ENCODE data around the gene RNU6-1. TPM values are rescaled to one million over a fixed set of nuclear protein-coding genes. Genes with fewer than 3 reads are reported as not detected.

The RNU6-1 gene
- total RNA-seq (2022) (not detected in 2 replicates), Bru-seq, nascent RNA (not detected), BruChase-seq, experiment 1, labeled RNA remaining after a 6-hour chase (not detected), BruChase-seq, experiment 2, labeled RNA remaining after a 2-hour chase (not detected)
- long read RNA-seq, partial matches to known transcripts: 0 of 1 reads
- long read RNA-seq, other reads (novel, unspliced or antisense): 0 of 1 reads

GRCh38 chr15:67839929-67840748, at the start of gene RNU6-1:
TSS of gene RNU6-1 (minus strand) at chr15:67840045.
- no peaks in the 10 kb centered on the region for H3K9me3 Mint-ChIP-seq (ENCODE audit: unreplicated experiment)
- TF ChIP-seq CTCF (IDR thresholded peaks at IDR 0.05; ENCODE audit: unreplicated experiment): no peak
- H3K4me3 Mint-ChIP-seq (ENCODE audit: unreplicated experiment): peak within 1 kb of the TSS; percentile 81
- peaks cover 13% of the 10 kb centered on the region for H3K36me3 Mint-ChIP-seq (ENCODE audit: insufficient read depth, unreplicated experiment)
- ChIA-PET POLR2A (interaction anchor here (0.6 to 2.0 kb wide), 6 partner anchors 11 to 853 kb away, joined by 3 to 5 read pairs (median 3); partner anchors contain the start of gene CLN6), CTCF (interaction anchor here (0.7 kb wide), 1 partner anchor 122 kb away, joined by 5 read pairs; no protein-coding TSS in a partner anchor)
- peak; percentile 87 for DNase-seq (ENCODE audit: unreplicated experiment)
- BruUV-seq (replicated peaks): TSS peak; percentile 77
- H3K4me1 Mint-ChIP-seq (ENCODE audit: insufficient read depth, unreplicated experiment): no peaks in the 10 kb centered on the region
- intact Hi-C loops (cut with micrococcal nuclease): loop anchor here (1.0 to 10.0 kb wide), 4 partner anchors 158 to 775 kb away; partner anchors contain the start of gene SMAD3
- H3K27ac Mint-ChIP-seq (ENCODE audit: low read depth, unreplicated experiment): peak within 1 kb of the TSS; percentile 94
- no peaks in the 10 kb centered on the region for H3K27me3 Mint-ChIP-seq (ENCODE audit: insufficient read depth, unreplicated experiment)

GRCh38 chr15:67887776-67888175, 47.9 kb upstream of the RNU6-1 start:
- no peaks in the 10 kb centered on the region for H3K27me3 Mint-ChIP-seq (ENCODE audit: insufficient read depth, unreplicated experiment)
- H3K9me3 Mint-ChIP-seq (ENCODE audit: unreplicated experiment): peaks cover 30% of the 10 kb centered on the region
- H3K36me3 Mint-ChIP-seq (ENCODE audit: insufficient read depth, unreplicated experiment): no peaks in the 10 kb centered on the region
- DNase-seq (ENCODE audit: unreplicated experiment): no peak
- peaks cover 26% of the 10 kb centered on the region for H3K4me1 Mint-ChIP-seq (ENCODE audit: insufficient read depth, unreplicated experiment)
- CTCF ChIA-PET: interaction anchor here (0.6 to 1.0 kb wide), 3 partner anchors 10 to 30 kb away, joined by 3 to 4 read pairs (median 3); no protein-coding TSS in a partner anchor
- no peak overlapping the region for H3K4me3 Mint-ChIP-seq (ENCODE audit: unreplicated experiment)
- POLR2A ChIA-PET: no interaction called here
- TF ChIP-seq CTCF (IDR thresholded peaks at IDR 0.05; ENCODE audit: unreplicated experiment): no peak
- intact Hi-C loops (cut with micrococcal nuclease): no loop called here
- BruUV-seq (replicated peaks): no TSS peak
- no peak overlapping the region for H3K27ac Mint-ChIP-seq (ENCODE audit: low read depth, unreplicated experiment)

- Mint-ChIP-seq H3K27ac (ENCODE audit: low read depth, unreplicated experiment) (peak overlapping the region; percentile 73), H3K4me1 (ENCODE audit: insufficient read depth, unreplicated experiment) (peaks cover 42% of the 10 kb centered on the region), H3K4me3 (ENCODE audit: unreplicated experiment) (peak overlapping the region; percentile 32), H3K36me3 (ENCODE audit: insufficient read depth, unreplicated experiment) (no peaks in the 10 kb centered on the region), H3K27me3 (ENCODE audit: insufficient read depth, unreplicated experiment) (no peaks in the 10 kb centered on the region), H3K9me3 (ENCODE audit: unreplicated experiment) (peaks cover 22% of the 10 kb centered on the region)
- intact Hi-C loops (cut with micrococcal nuclease): no loop called here
- ChIA-PET POLR2A (interaction anchor here (0.6 to 5.5 kb wide), 7 partner anchors 9 to 240 kb away, joined by 3 to 38 read pairs (median 4); partner anchors contain the start of gene PIAS1), CTCF (interaction anchor here (0.8 kb wide), 1 partner anchor 268 kb away, joined by 3 read pairs; no protein-coding TSS in a partner anchor)
- no peak for TF ChIP-seq CTCF (IDR thresholded peaks at IDR 0.05; ENCODE audit: unreplicated experiment)
- BruUV-seq (replicated peaks): no TSS peak
- DNase-seq (ENCODE audit: unreplicated experiment): no peak
Observed at GRCh38 chr15:67885861-67886260, 46.0 kb upstream of the RNU6-1 start.

GRCh38 chr15:67885175-67885523, 45.3 kb upstream of the RNU6-1 start:
- Mint-ChIP-seq H3K4me3 (ENCODE audit: unreplicated experiment) (peak overlapping the region; percentile 50), H3K27ac (ENCODE audit: low read depth, unreplicated experiment) (peak overlapping the region; percentile 73), H3K27me3 (ENCODE audit: insufficient read depth, unreplicated experiment) (no peaks in the 10 kb centered on the region), H3K4me1 (ENCODE audit: insufficient read depth, unreplicated experiment) (peaks cover 49% of the 10 kb centered on the region), H3K36me3 (ENCODE audit: insufficient read depth, unreplicated experiment) (no peaks in the 10 kb centered on the region), H3K9me3 (ENCODE audit: unreplicated experiment) (peaks cover 19% of the 10 kb centered on the region)
- intact Hi-C loops (cut with micrococcal nuclease): no loop called here
- TSS peak; percentile 93 for BruUV-seq (replicated peaks)
- ChIA-PET POLR2A (interaction anchor here (1.1 to 5.5 kb wide), 8 partner anchors 8 to 241 kb away, joined by 3 to 38 read pairs (median 6); partner anchors contain the start of gene PIAS1), CTCF (no interaction called here)
- no peak for TF ChIP-seq CTCF (IDR thresholded peaks at IDR 0.05; ENCODE audit: unreplicated experiment)
- no peak for DNase-seq (ENCODE audit: unreplicated experiment)
